Loucy (cell line): ENCODE results near the gene SLFN12.

Source experiments
- H2AFZ ChIP-seq: fragments of 200-600 bp; sonication (generic); 2 replicates; pipeline ENCODE4 v1.6.0; 2016; ENCODE audit warnings: antibody characterized with exemption, mild to moderate bottlenecking, low read length, moderate library complexity
- H3F3A ChIP-seq: fragments of 200-600 bp; 2 replicates; pipeline ENCODE4 v1.6.0; 2016; ENCODE audit warnings: antibody characterized with exemption, low read depth, mild to moderate bottlenecking
- H3K27me3 ChIP-seq: fragments of 200-600 bp; sonication (generic); 2 replicates; pipeline ENCODE4 v1.6.1; 2014; ENCODE audit warnings: low read length, mild to moderate bottlenecking; ENCODE audit not compliant: insufficient read depth, poor library complexity, severe bottlenecking
- H3K36me3 ChIP-seq: fragments of 200-600 bp; sonication (generic); 2 replicates; pipeline ENCODE4 v1.6.1; 2016; ENCODE audit warnings: low read length; ENCODE audit not compliant: insufficient read depth
- H3K4me1 ChIP-seq: fragments of 200-600 bp; sonication (generic); 2 replicates; pipeline ENCODE4 v1.5.1; 2014; ENCODE audit warnings: low read length, mild to moderate bottlenecking; ENCODE audit not compliant: insufficient read depth, poor library complexity, severe bottlenecking
- H3K4me2 ChIP-seq: fragments of 200-600 bp; sonication (generic); 2 replicates; pipeline ENCODE4 v1.6.0; 2014; ENCODE audit warnings: antibody characterized with exemption, low read length, low read depth, mild to moderate bottlenecking; ENCODE audit not compliant: poor library complexity, severe bottlenecking
- H3K4me3 ChIP-seq: fragments of 200-600 bp; sonication (generic); 2 replicates; pipeline ENCODE4 v1.5.1; 2014; ENCODE audit warnings: low read length, mild to moderate bottlenecking, mixed read lengths; ENCODE audit not compliant: poor library complexity, severe bottlenecking
- H3K79me2 ChIP-seq: fragments of 200-600 bp; sonication (generic); 2 replicates; pipeline ENCODE4 v1.6.1; 2014; ENCODE audit warnings: low read length; ENCODE audit not compliant: insufficient read depth
- H3K9ac ChIP-seq: fragments of 200-600 bp; sonication (generic); 2 replicates; pipeline ENCODE4 v1.6.0; 2014; ENCODE audit warnings: mild to moderate bottlenecking, low read depth, low read length, moderate library complexity; ENCODE audit not compliant: poor library complexity, severe bottlenecking
- H3K9me2 ChIP-seq: fragments of 200-600 bp; sonication (generic); replicated peaks from 2 replicates; pipeline ENCODE4 v1.6.1; 2016; ENCODE audit warnings: low read depth, low read length, mixed read lengths
- H3K9me3 ChIP-seq: fragments of 200-600 bp; sonication (generic); 2 replicates; pipeline ENCODE4 v1.6.1; 2014; ENCODE audit warnings: mild to moderate bottlenecking, antibody characterized with exemption, low read length, low read depth; ENCODE audit not compliant: insufficient read depth
- H4K20me1 ChIP-seq: fragments of 200-600 bp; sonication (generic); 2 replicates; pipeline ENCODE4 v1.6.0; 2014; ENCODE audit warnings: antibody characterized with exemption, low read length, mild to moderate bottlenecking; ENCODE audit not compliant: insufficient read depth, poor library complexity, severe bottlenecking
- CTCF ChIP-seq: fragments of 200-600 bp; sonication (generic); conservative IDR thresholded peaks from 2 replicates; pipeline ENCODE4 v1.5.1; 2014; ENCODE audit warnings: mild to moderate bottlenecking, antibody characterized with exemption, low read length
- EZH2phosphoT487 ChIP-seq: fragments of 200-600 bp; IDR thresholded peaks from 2 replicates; pipeline ENCODE4 v1.6.1; 2018; ENCODE audit warnings: antibody characterized with exemption, mild to moderate bottlenecking, moderate library complexity, borderline replicate concordance

Gene SLFN12

GRCh38 chr17:35476283-35476820, 44.1 kb upstream of the SLFN12 start:
- H3K4me1 ChIP-seq: peaks cover 12% of the 10 kb centered on the region
- no peak overlapping the region for H3K9ac ChIP-seq
- no peaks in the 10 kb centered on the region for H3F3A ChIP-seq
- TF ChIP-seq EZH2phosphoT487: no peak
- no peak for TF ChIP-seq CTCF
- H4K20me1 ChIP-seq: no peaks in the 10 kb centered on the region
- no peaks in the 10 kb centered on the region for H3K9me2 ChIP-seq
- H3K36me3 ChIP-seq: no peaks in the 10 kb centered on the region
- no peaks in the 10 kb centered on the region for H3K79me2 ChIP-seq
- H3K4me2 ChIP-seq: no peak overlapping the region
- H2AFZ ChIP-seq: no peak overlapping the region
- H3K9me3 ChIP-seq: no peaks in the 10 kb centered on the region
- no peak overlapping the region for H3K4me3 ChIP-seq
- H3K27me3 ChIP-seq: peaks cover 22% of the 10 kb centered on the region

GRCh38 chr17:35468475-35468874, 36.2 kb upstream of the SLFN12 start:
- Histone ChIP-seq H2AFZ (no peak overlapping the region), H4K20me1 (no peaks in the 10 kb centered on the region), H3K4me3 (no peak overlapping the region), H3K4me1 (peaks cover 6% of the 10 kb centered on the region), H3K79me2 (no peaks in the 10 kb centered on the region), H3K4me2 (no peak overlapping the region), H3K9ac (no peak overlapping the region), H3K27me3 (no peaks in the 10 kb centered on the region), H3F3A (no peaks in the 10 kb centered on the region), H3K9me3 (no peaks in the 10 kb centered on the region), H3K9me2 (no peaks in the 10 kb centered on the region), H3K36me3 (no peaks in the 10 kb centered on the region)
- TF ChIP-seq EZH2phosphoT487 (no peak), CTCF (no peak)

- no peak for TF ChIP-seq CTCF
- no peak for TF ChIP-seq EZH2phosphoT487
- no peak overlapping the region for H3K4me3 ChIP-seq
- no peak overlapping the region for H3K9ac ChIP-seq
- peaks cover 7% of the 10 kb centered on the region for H3K4me1 ChIP-seq
- no peaks in the 10 kb centered on the region for H4K20me1 ChIP-seq
- H3K9me3 ChIP-seq: no peaks in the 10 kb centered on the region
- H3K79me2 ChIP-seq: no peaks in the 10 kb centered on the region
- H3K9me2 ChIP-seq: no peaks in the 10 kb centered on the region
- no peaks in the 10 kb centered on the region for H3K36me3 ChIP-seq
- H2AFZ ChIP-seq: peak overlapping the region; percentile 63
- H3K27me3 ChIP-seq: no peaks in the 10 kb centered on the region
- no peak overlapping the region for H3K4me2 ChIP-seq
- H3F3A ChIP-seq: no peaks in the 10 kb centered on the region
Measured at GRCh38 chr17:35467824-35468223, 35.5 kb upstream of the SLFN12 start.
